BJ (cell line): ENCODE data around the gene CPT2. TPM values are rescaled to one million over a fixed set of nuclear protein-coding genes. Genes with fewer than 3 reads are reported as not detected.

Experiments
- CTCF ChIA-PET: fragments of 350-600 bp; formaldehyde crosslinking; extraction: SDS; loops from one replicate; lab custom pipeline; 2021; ENCODE audit warnings: antibody characterized with exemption, inconsistent platforms; lab: Yijun Ruan, JAX
- POLR2A ChIA-PET: fragments of 300-600 bp; sonication (Branson Sonifier 250); formaldehyde crosslinking; extraction: SDS; loops from one replicate; lab custom pipeline; 2021; ENCODE audit warnings: antibody characterized with exemption; lab: Charles Lee
- DNase-seq: peaks from one replicate; pipeline ENCODE4 v3.0.0-alpha.2; 2011; ENCODE audit warnings: low read depth
- H3K27me3 ChIP-seq: 2 replicates; pipeline ENCODE4 v1.6.0; 2011; ENCODE audit warnings: low read length; ENCODE audit not compliant: control insufficient read depth, insufficient read depth
- H3K36me3 ChIP-seq: 2 replicates; pipeline ENCODE4 v1.5.1; 2011; ENCODE audit warnings: low read length; ENCODE audit not compliant: control insufficient read depth, insufficient read depth
- H3K4me3 ChIP-seq: 2 replicates; pipeline ENCODE4 v1.5.1; 2011; ENCODE audit warnings: low read depth, mild to moderate bottlenecking, control low read depth, low read length
- CTCF ChIP-seq: IDR thresholded peaks from 2 replicates; pipeline ENCODE4 v1.5.1; 2011; ENCODE audit warnings: low read depth, mild to moderate bottlenecking, control low read depth, inconsistent platforms, low read length, moderate library complexity; ENCODE audit not compliant: insufficient read depth
- polyA plus RNA-seq: library from polyadenylated mRNA; depleted of rRNA; stranded (reverse); fragments of >200 nt; gene quantifications from 2 replicates; pipeline ENCODE4 v1.2.3, GENCODE V29; 2011

The CPT2 gene
- polyA plus RNA-seq, 1 experiment: 20.6 TPM

DNA sequence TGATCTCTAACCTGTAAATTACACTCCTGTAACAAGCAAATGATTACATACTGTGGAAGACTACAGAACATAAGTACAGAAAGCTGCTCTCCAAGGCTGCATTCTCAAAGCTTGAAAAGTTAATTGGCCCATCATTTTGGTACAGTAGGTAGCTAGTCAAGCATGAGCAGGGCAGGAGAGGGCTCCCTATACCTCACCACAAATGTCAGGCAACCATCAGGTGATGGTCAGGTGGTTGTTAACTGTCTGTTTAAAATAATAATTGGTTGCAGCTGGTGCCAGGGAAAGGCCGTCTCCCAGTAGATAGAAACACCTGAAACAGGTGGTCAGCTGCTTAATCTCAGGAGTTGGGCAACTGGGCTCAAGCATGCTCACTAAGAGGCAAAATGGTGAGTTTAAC is 41.1 kb upstream of the CPT2 start:
- TF ChIP-seq CTCF: no peak
- Histone ChIP-seq H3K4me3 (no peak overlapping the region), H3K36me3 (no peaks in the 10 kb centered on the region), H3K27me3 (no peaks in the 10 kb centered on the region)
- CTCF ChIA-PET: interaction anchor here (1.0 kb wide), 1 partner anchor 24 kb away, joined by 3 read pairs; no protein-coding TSS in a partner anchor
- DNase-seq: no peak
- POLR2A ChIA-PET: no interaction called here

DNA sequence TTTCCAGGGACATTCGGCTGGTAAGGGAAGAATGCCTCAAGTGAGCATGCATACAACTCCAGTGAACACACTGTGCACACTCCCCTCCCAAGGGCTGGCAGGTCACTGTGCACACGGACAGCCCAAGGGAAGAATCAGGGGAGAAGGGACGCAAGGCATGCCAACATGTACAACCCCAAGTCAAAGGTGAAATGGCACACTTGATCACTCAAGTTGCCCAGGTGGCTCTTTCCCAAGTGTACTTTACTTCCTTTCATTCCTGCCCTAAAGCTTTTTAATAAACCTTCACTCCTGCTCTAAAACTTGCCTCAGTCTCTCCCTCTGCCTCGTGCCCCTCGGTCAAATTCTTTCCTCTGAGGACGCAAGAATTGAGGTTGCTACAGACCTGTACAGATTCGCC is 40.7 kb upstream of the CPT2 start:
- Histone ChIP-seq H3K4me3 (no peak overlapping the region), H3K27me3 (no peaks in the 10 kb centered on the region), H3K36me3 (no peaks in the 10 kb centered on the region)
- ChIA-PET POLR2A (no interaction called here), CTCF (no interaction called here)
- DNase-seq: no peak
- TF ChIP-seq CTCF: no peak

DNA sequence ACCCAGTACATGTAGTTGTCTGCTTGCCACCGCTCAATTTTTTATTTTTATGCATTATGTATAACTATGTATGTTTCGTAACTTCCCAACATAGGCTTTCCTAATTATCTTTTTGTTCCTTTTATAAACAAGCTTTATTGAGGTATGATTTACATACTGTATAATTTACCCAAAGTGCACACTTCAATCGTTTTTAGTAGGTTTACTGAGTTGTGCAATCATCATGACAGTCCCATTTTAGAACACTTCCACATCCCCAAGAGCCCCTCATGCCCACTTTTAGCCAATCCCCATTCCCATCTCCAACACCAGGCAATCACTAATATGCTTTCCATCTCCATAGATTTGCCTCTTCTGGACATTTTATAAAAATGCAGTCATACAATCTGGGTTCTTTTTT is 39.8 kb upstream of the CPT2 start:
- CTCF ChIA-PET: interaction anchor here (1.4 kb wide), 1 partner anchor 10 kb away, joined by 5 read pairs; no protein-coding TSS in a partner anchor

GRCh38 chr1:53158900-53159299 is 37.7 kb upstream of the CPT2 start:
- no peak for TF ChIP-seq CTCF
- ChIA-PET POLR2A (no interaction called here), CTCF (interaction anchor here (0.7 kb wide), 1 partner anchor 42 kb away, joined by 3 read pairs; no protein-coding TSS in a partner anchor)
- H3K36me3 ChIP-seq: no peaks in the 10 kb centered on the region
- H3K4me3 ChIP-seq: no peak overlapping the region
- no peaks in the 10 kb centered on the region for H3K27me3 ChIP-seq
- no peak for DNase-seq

More for the DNA sequence above, 39.8 kb upstream of the CPT2 start:
- H3K4me3 ChIP-seq: no peak overlapping the region
- no peak for TF ChIP-seq CTCF
- DNase-seq: no peak
- no peaks in the 10 kb centered on the region for H3K36me3 ChIP-seq
- POLR2A ChIA-PET: no interaction called here
- no peaks in the 10 kb centered on the region for H3K27me3 ChIP-seq

- Histone ChIP-seq H3K27me3 (no peaks in the 10 kb centered on the region), H3K4me3 (no peak overlapping the region), H3K36me3 (no peaks in the 10 kb centered on the region)
- POLR2A ChIA-PET: no interaction called here
- DNase-seq: no peak
- TF ChIP-seq CTCF: no peak
- CTCF ChIA-PET: interaction anchor here (0.8 to 1.2 kb wide), 3 partner anchors 11 to 16 kb away, joined by 3 to 4 read pairs (median 4); no protein-coding TSS in a partner anchor
These were observed 35.7 kb upstream of the CPT2 start for GRCh38 chr1:53160924-53161378.
